Measurements from ENCODE around the gene TP63. TPM values are rescaled to one million over a fixed set of nuclear protein-coding genes. Genes with fewer than 3 reads are reported as not detected.

The TP63 gene
- total RNA-seq, 1 donor from 2014 or later, result 1.1 TPM

GRCh38 chr3:189853906-189854305 lies 222.7 kb downstream of the TP63 start:
- Mint-ChIP-seq H3K4me1 (ENCODE audit: low read depth, unreplicated experiment) (peaks cover 3% of the 10 kb centered on the region), H3K27ac (ENCODE audit: unreplicated experiment) (no peak overlapping the region), H3K9me3 (ENCODE audit: unreplicated experiment) (peaks cover 4% of the 10 kb centered on the region), H3K4me3 (ENCODE audit: unreplicated experiment) (no peak overlapping the region), H3K27me3 (ENCODE audit: low read depth, unreplicated experiment) (no peaks in the 10 kb centered on the region), H3K36me3 (ENCODE audit: low read depth, unreplicated experiment) (no peaks in the 10 kb centered on the region)
- H3K4me2 ChIP-seq (ENCODE audit: low read length), result no peak overlapping the region
- DNase-seq (ENCODE audit: low read depth), result no peak
- H4K20me1 ChIP-seq (ENCODE audit: insufficient read depth, low read length), result no peaks in the 10 kb centered on the region
- no peak overlapping the region for H3K27ac ChIP-seq (ENCODE audit: low read depth, low read length)
- no peak for TF ChIP-seq EZH2 (IDR thresholded peaks at IDR 0.05; ENCODE audit: insufficient read depth, low read length)
- no peak for TF ChIP-seq CTCF (IDR thresholded peaks at IDR 0.05; ENCODE audit: insufficient read depth, low read depth, low read length)
- no peaks in the 10 kb centered on the region for H3K27me3 ChIP-seq (ENCODE audit: insufficient read depth, low read length)
- no peaks in the 10 kb centered on the region for H3K79me2 ChIP-seq (ENCODE audit: insufficient read depth, low read length)
- no peak for FAIRE-seq
- H3K9ac ChIP-seq (ENCODE audit: low read length), result no peak overlapping the region
- H3K4me3 ChIP-seq (ENCODE audit: insufficient read depth, low read depth, low read length), result no peak overlapping the region
- H3K9me3 ChIP-seq (ENCODE audit: insufficient read depth, low read depth, low read length), result no peaks in the 10 kb centered on the region
- no peak overlapping the region for H2AFZ ChIP-seq (ENCODE audit: low read depth, low read length)
- H3K4me1 ChIP-seq (ENCODE audit: insufficient read depth, low read length), result peaks cover under 1% of the 10 kb centered on the region
- no peaks in the 10 kb centered on the region for H3K36me3 ChIP-seq (ENCODE audit: insufficient read depth, low read length)

GRCh38 chr3:189860296-189860695 lies 229.1 kb downstream of the TP63 start:
- no peak overlapping the region for H3K4me3 Mint-ChIP-seq (ENCODE audit: unreplicated experiment)
- no peak for DNase-seq (ENCODE audit: low read depth)
- Histone ChIP-seq H4K20me1 (ENCODE audit: insufficient read depth, low read length) (no peaks in the 10 kb centered on the region), H2AFZ (ENCODE audit: low read depth, low read length) (no peak overlapping the region), H3K27me3 (ENCODE audit: insufficient read depth, low read length) (no peaks in the 10 kb centered on the region), H3K9me3 (ENCODE audit: insufficient read depth, low read depth, low read length) (no peaks in the 10 kb centered on the region), H3K4me1 (ENCODE audit: insufficient read depth, low read length) (no peaks in the 10 kb centered on the region), H3K27ac (ENCODE audit: low read depth, low read length) (no peak overlapping the region), H3K79me2 (ENCODE audit: insufficient read depth, low read length) (no peaks in the 10 kb centered on the region), H3K4me3 (ENCODE audit: insufficient read depth, low read depth, low read length) (no peak overlapping the region), H3K9ac (ENCODE audit: low read length) (no peak overlapping the region), H3K4me2 (ENCODE audit: low read length) (no peak overlapping the region), H3K36me3 (ENCODE audit: insufficient read depth, low read length) (no peaks in the 10 kb centered on the region)
- no peak overlapping the region for H3K27ac Mint-ChIP-seq (ENCODE audit: unreplicated experiment)
- no peaks in the 10 kb centered on the region for H3K36me3 Mint-ChIP-seq (ENCODE audit: low read depth, unreplicated experiment)
- no peak for FAIRE-seq
- H3K27me3 Mint-ChIP-seq (ENCODE audit: low read depth, unreplicated experiment), result no peaks in the 10 kb centered on the region
- TF ChIP-seq EZH2 (IDR thresholded peaks at IDR 0.05; ENCODE audit: insufficient read depth, low read length) (no peak), CTCF (IDR thresholded peaks at IDR 0.05; ENCODE audit: insufficient read depth, low read depth, low read length) (no peak)
- peaks cover 6% of the 10 kb centered on the region for H3K9me3 Mint-ChIP-seq (ENCODE audit: unreplicated experiment)
- no peaks in the 10 kb centered on the region for H3K4me1 Mint-ChIP-seq (ENCODE audit: low read depth, unreplicated experiment)

GRCh38 chr3:189862385-189862998 lies 231.3 kb downstream of the TP63 start:
- Histone ChIP-seq H2AFZ (ENCODE audit: low read depth, low read length) (no peak overlapping the region), H4K20me1 (ENCODE audit: insufficient read depth, low read length) (no peaks in the 10 kb centered on the region), H3K9me3 (ENCODE audit: insufficient read depth, low read depth, low read length) (no peaks in the 10 kb centered on the region), H3K27ac (ENCODE audit: low read depth, low read length) (no peak overlapping the region), H3K4me2 (ENCODE audit: low read length) (no peak overlapping the region), H3K79me2 (ENCODE audit: insufficient read depth, low read length) (no peaks in the 10 kb centered on the region), H3K36me3 (ENCODE audit: insufficient read depth, low read length) (no peaks in the 10 kb centered on the region), H3K4me1 (ENCODE audit: insufficient read depth, low read length) (no peaks in the 10 kb centered on the region), H3K9ac (ENCODE audit: low read length) (no peak overlapping the region), H3K27me3 (ENCODE audit: insufficient read depth, low read length) (no peaks in the 10 kb centered on the region), H3K4me3 (ENCODE audit: insufficient read depth, low read depth, low read length) (no peak overlapping the region)
- no peak overlapping the region for H3K27ac Mint-ChIP-seq (ENCODE audit: unreplicated experiment)
- peaks cover 6% of the 10 kb centered on the region for H3K9me3 Mint-ChIP-seq (ENCODE audit: unreplicated experiment)
- no peak for FAIRE-seq
- no peak overlapping the region for H3K4me3 Mint-ChIP-seq (ENCODE audit: unreplicated experiment)
- H3K27me3 Mint-ChIP-seq (ENCODE audit: low read depth, unreplicated experiment), result no peaks in the 10 kb centered on the region
- no peak for TF ChIP-seq EZH2 (IDR thresholded peaks at IDR 0.05; ENCODE audit: insufficient read depth, low read length)
- no peak for TF ChIP-seq CTCF (IDR thresholded peaks at IDR 0.05; ENCODE audit: insufficient read depth, low read depth, low read length)
- H3K4me1 Mint-ChIP-seq (ENCODE audit: low read depth, unreplicated experiment), result no peaks in the 10 kb centered on the region
- no peak for DNase-seq (ENCODE audit: low read depth)
- no peaks in the 10 kb centered on the region for H3K36me3 Mint-ChIP-seq (ENCODE audit: low read depth, unreplicated experiment)

All from astrocyte (in vitro differentiated cells and primary cell).